Mesenchymal stem cell (in vitro differentiated cells and primary cell): ENCODE results near the gene KRTAP10-8.

Experiments used
- DNase-seq: peaks from one replicate; pipeline ENCODE4 v3.0.0-alpha.2; 2013
- H2AFZ ChIP-seq: one replicate; pipeline ENCODE4 v1.6.1; 2013; ENCODE audit warnings: low read depth, mild to moderate bottlenecking, control low read depth, inconsistent platforms, low read length, moderate library complexity
- H2AK5ac ChIP-seq: 2 replicates; pipeline ENCODE4 v1.6.1; 2013; ENCODE audit warnings: low read length, moderate library complexity, mild to moderate bottlenecking, inconsistent platforms; ENCODE audit not compliant: severe bottlenecking
- H2BK120ac ChIP-seq: one replicate; pipeline ENCODE4 v1.6.1; 2013; ENCODE audit warnings: low read depth, mild to moderate bottlenecking, inconsistent platforms, low read length, moderate library complexity
- H2BK12ac ChIP-seq, 2 experiments: one replicate each; pipeline ENCODE4 v1.6.1; 2013; ENCODE audit warnings: inconsistent platforms in 2 of 2, low read length in 2 of 2, mild to moderate bottlenecking in 2 of 2, moderate library complexity in 2 of 2, control low read depth in 1 of 2
- H2BK15ac ChIP-seq: one replicate; pipeline ENCODE4 v1.6.1; 2013; ENCODE audit warnings: mild to moderate bottlenecking, low read depth, inconsistent platforms; ENCODE audit not compliant: poor library complexity, severe bottlenecking
- H2BK5ac ChIP-seq: 2 replicates; pipeline ENCODE4 v1.6.1; 2013; ENCODE audit warnings: low read depth, mild to moderate bottlenecking, low read length, control low read depth, inconsistent platforms; ENCODE audit not compliant: poor library complexity, severe bottlenecking
- H3K14ac ChIP-seq, 2 experiments: one replicate each; pipeline ENCODE4 v1.6.1; 2013; ENCODE audit warnings: inconsistent platforms in 2 of 2, low read length in 2 of 2, control low read depth in 1 of 2, mild to moderate bottlenecking in 1 of 2, moderate library complexity in 1 of 2
- H3K18ac ChIP-seq, 2 experiments: one replicate each; pipeline ENCODE4 v1.6.1; 2013; ENCODE audit warnings: inconsistent platforms in 2 of 2, low read length in 2 of 2, control low read depth in 1 of 2, low read depth in 1 of 2, mild to moderate bottlenecking in 1 of 2
- H3K23ac ChIP-seq, 2 experiments: one replicate each; pipeline ENCODE4 v1.6.1; 2013; ENCODE audit warnings: inconsistent platforms in 2 of 2, low read length in 2 of 2, mild to moderate bottlenecking in 2 of 2, moderate library complexity in 2 of 2, control low read depth in 1 of 2
- H3K27ac ChIP-seq: 2 replicates; pipeline ENCODE4 v1.5.1; 2013; ENCODE audit warnings: mild to moderate bottlenecking, moderate library complexity, low read length, control low read depth, inconsistent platforms; ENCODE audit not compliant: poor library complexity, severe bottlenecking
- H3K27me3 ChIP-seq, 2 experiments: 2 replicates each; pipeline versions ENCODE4 v1.6.1 to v1.7.0; 2013; ENCODE audit warnings: low read length in 2 of 2, mild to moderate bottlenecking in 2 of 2, moderate library complexity in 2 of 2, control low read depth in 1 of 2, inconsistent platforms in 1 of 2; ENCODE audit not compliant: control insufficient read depth in 1 of 2, insufficient read depth in 1 of 2
- H3K36me3 ChIP-seq, 2 experiments: 2 replicates each; pipeline versions ENCODE4 v1.6.1 to v1.7.0; 2013; ENCODE audit warnings: low read length in 2 of 2, control low read depth in 1 of 2, inconsistent platforms in 1 of 2, low read depth in 1 of 2, mild to moderate bottlenecking in 1 of 2; ENCODE audit not compliant: insufficient read depth in 2 of 2, control insufficient read depth in 1 of 2
- H3K4ac ChIP-seq, 2 experiments: one replicate each; pipeline ENCODE4 v1.6.1; 2013; ENCODE audit warnings: inconsistent platforms in 2 of 2, low read length in 2 of 2, mild to moderate bottlenecking in 2 of 2, moderate library complexity in 2 of 2, control low read depth in 1 of 2, low read depth in 1 of 2
- H3K4me1 ChIP-seq: 2 replicates; pipeline ENCODE4 v1.6.1; 2013; ENCODE audit warnings: low read depth, low read length, control low read depth; ENCODE audit not compliant: control insufficient read depth, insufficient read depth
- H3K4me2 ChIP-seq: 2 replicates; pipeline ENCODE4 v1.6.1; 2013; ENCODE audit warnings: low read length, mild to moderate bottlenecking, inconsistent platforms; ENCODE audit not compliant: poor library complexity, severe bottlenecking
- H3K4me3 ChIP-seq, 2 experiments: 2 replicates each; pipeline versions ENCODE4 v1.5.1 to v1.7.0; 2013; ENCODE audit warnings: low read length in 2 of 2, mild to moderate bottlenecking in 2 of 2, control low read depth in 1 of 2, low read depth in 1 of 2; ENCODE audit not compliant: insufficient read depth in 1 of 2
- H3K79me1 ChIP-seq: replicated peaks from 2 replicates; pipeline ENCODE4 v1.6.1; 2013; ENCODE audit warnings: mild to moderate bottlenecking, control low read depth, low read length, inconsistent platforms; ENCODE audit not compliant: poor library complexity, severe bottlenecking
- H3K9ac ChIP-seq: 2 replicates; pipeline ENCODE4 v1.7.0; 2013; ENCODE audit warnings: mild to moderate bottlenecking, low read length, moderate library complexity
- H3K9me3 ChIP-seq: 2 replicates; pipeline ENCODE4 v1.7.0; 2013; ENCODE audit warnings: mild to moderate bottlenecking, low read length; ENCODE audit not compliant: control insufficient read depth
- H4K8ac ChIP-seq: one replicate; pipeline ENCODE4 v1.6.1; 2013; ENCODE audit warnings: inconsistent platforms, mild to moderate bottlenecking, low read length, moderate library complexity
- H4K91ac ChIP-seq: one replicate; pipeline ENCODE4 v1.6.1; 2013; ENCODE audit warnings: mild to moderate bottlenecking, low read length, inconsistent platforms
- WGBS: methylation state at CpG from one replicate; pipeline ENCODE4 v1.1.7; 2013; ENCODE audit warnings: mixed read lengths; 5-methylcytosine and 5-hydroxymethylcytosine counted together

Gene KRTAP10-8

GRCh38 chr21:44567481-44568171, 44.3 kb upstream of the KRTAP10-8 start:
- DNase-seq: no peak
- H2BK5ac ChIP-seq: no peak overlapping the region
- H3K36me3 ChIP-seq: no peaks in the 10 kb centered on the region
- H3K4ac ChIP-seq: no peak overlapping the region
- H3K79me1 ChIP-seq: no peaks in the 10 kb centered on the region
- no peak overlapping the region for H3K18ac ChIP-seq
- H3K27ac ChIP-seq: no peak overlapping the region
- WGBS: 92% methylated on average over 18 of the region's 18 CpGs
- no peak overlapping the region for H2AFZ ChIP-seq
- H4K8ac ChIP-seq: no peak overlapping the region
- no peak overlapping the region for H2BK120ac ChIP-seq
- H3K4me3 ChIP-seq: no peak overlapping the region
- no peak overlapping the region for H2BK12ac ChIP-seq
- H2AK5ac ChIP-seq: no peak overlapping the region
- no peak overlapping the region for H3K9ac ChIP-seq
- peaks cover 36% of the 10 kb centered on the region for H3K9me3 ChIP-seq
- no peak overlapping the region for H4K91ac ChIP-seq
- no peak overlapping the region for H2BK15ac ChIP-seq
- no peaks in the 10 kb centered on the region for H3K27me3 ChIP-seq
- H3K23ac ChIP-seq: no peak overlapping the region
- no peaks in the 10 kb centered on the region for H3K4me1 ChIP-seq
- H3K14ac ChIP-seq: no peak overlapping the region
- no peak overlapping the region for H3K4me2 ChIP-seq

DNA sequence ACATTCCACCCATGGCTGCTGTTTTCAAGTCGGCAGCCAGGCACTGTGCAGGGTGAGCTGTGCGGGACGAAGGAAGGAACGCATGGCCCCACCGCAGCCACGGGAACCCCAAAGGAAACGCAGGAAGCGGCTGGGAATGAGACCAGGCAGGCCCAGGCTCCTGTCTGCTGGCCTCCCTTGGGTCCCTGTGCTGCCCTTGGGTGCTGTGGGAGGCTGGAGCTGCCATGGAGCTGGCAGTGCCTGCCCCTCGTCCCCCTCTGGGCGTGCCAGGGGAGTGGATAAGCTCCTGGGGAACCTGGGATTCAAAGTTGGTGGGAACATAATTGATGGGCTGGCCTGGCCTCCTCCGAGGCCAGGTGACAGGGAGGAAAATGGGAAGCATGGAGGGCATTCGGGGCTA, 43.6 kb upstream of the KRTAP10-8 start:
- H3K4me3 ChIP-seq: no peak overlapping the region
- DNase-seq: no peak
- H3K14ac ChIP-seq: no peak overlapping the region
- no peaks in the 10 kb centered on the region for H3K27me3 ChIP-seq
- no peak overlapping the region for H2AK5ac ChIP-seq
- peaks cover 30% of the 10 kb centered on the region for H3K9me3 ChIP-seq
- H3K4ac ChIP-seq: no peak overlapping the region
- no peaks in the 10 kb centered on the region for H3K4me1 ChIP-seq
- no peak overlapping the region for H2AFZ ChIP-seq
- H3K23ac ChIP-seq: no peak overlapping the region
- no peak overlapping the region for H2BK120ac ChIP-seq
- H4K8ac ChIP-seq: no peak overlapping the region
- H3K27ac ChIP-seq: no peak overlapping the region
- no peaks in the 10 kb centered on the region for H3K36me3 ChIP-seq
- no peak overlapping the region for H4K91ac ChIP-seq
- H3K9ac ChIP-seq: no peak overlapping the region
- no peak overlapping the region for H3K18ac ChIP-seq
- no peak overlapping the region for H2BK15ac ChIP-seq
- no peak overlapping the region for H3K4me2 ChIP-seq
- no peak overlapping the region for H2BK12ac ChIP-seq
- H3K79me1 ChIP-seq: no peaks in the 10 kb centered on the region
- WGBS: 83% methylated on average over 12 of the region's 12 CpGs
- no peak overlapping the region for H2BK5ac ChIP-seq

DNA sequence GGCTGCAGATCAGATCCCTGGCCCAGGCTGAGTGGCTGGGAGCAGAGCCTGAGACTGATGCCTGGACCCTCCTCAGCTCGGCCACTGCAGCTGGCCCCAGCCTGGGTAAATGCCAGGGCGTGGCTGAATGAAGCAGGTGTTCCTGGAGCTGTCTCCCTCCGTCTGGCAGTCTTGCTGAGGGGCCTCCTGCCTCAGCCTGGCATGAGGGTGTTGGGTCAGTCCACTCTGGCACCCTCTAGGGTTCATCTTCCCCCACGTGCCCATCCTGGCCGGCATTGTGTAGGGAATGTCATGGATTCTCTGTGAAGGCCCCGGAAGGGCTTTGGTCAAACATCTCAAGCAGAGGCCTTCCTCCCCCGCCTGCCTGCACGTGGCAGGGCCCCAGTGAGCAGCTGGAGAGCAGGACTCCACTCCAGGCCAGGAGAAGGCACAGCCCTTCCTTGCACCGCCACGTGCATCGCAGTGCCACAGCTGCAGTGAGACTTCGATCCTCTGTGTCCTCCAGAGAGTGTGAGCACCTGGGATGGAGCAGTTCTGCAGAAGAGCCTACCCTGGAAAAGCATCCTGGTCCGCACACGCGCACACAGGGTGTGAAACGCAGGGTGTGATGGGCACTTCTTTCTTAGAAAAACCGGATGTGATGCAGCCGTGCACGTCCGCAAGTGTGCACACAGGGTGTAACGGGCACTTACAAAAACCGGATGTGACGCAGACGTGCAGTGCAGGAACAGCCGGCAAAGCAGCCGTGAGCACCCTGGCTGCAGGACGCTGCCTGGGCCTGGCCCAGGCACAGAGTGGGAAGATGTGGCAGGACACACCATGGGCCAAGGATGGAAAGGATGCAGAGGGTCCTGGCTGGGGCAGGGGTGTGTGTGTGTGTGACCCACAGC, 43.0 kb upstream of the KRTAP10-8 start:
- no peak overlapping the region for H2AK5ac ChIP-seq
- no peak overlapping the region for H2BK120ac ChIP-seq
- no peak overlapping the region for H3K18ac ChIP-seq
- H3K27ac ChIP-seq: no peak overlapping the region
- H3K27me3 ChIP-seq: no peaks in the 10 kb centered on the region
- H3K79me1 ChIP-seq: no peaks in the 10 kb centered on the region
- no peaks in the 10 kb centered on the region for H3K4me1 ChIP-seq
- WGBS: 79% methylated on average over 27 of the region's 27 CpGs
- H2BK12ac ChIP-seq: no peak overlapping the region
- DNase-seq: no peak
- no peak overlapping the region for H3K4ac ChIP-seq
- no peak overlapping the region for H2BK5ac ChIP-seq
- H2AFZ ChIP-seq: no peak overlapping the region
- no peaks in the 10 kb centered on the region for H3K36me3 ChIP-seq
- peaks cover 27% of the 10 kb centered on the region for H3K9me3 ChIP-seq
- no peak overlapping the region for H3K14ac ChIP-seq
- no peak overlapping the region for H3K23ac ChIP-seq
- H2BK15ac ChIP-seq: no peak overlapping the region
- H3K9ac ChIP-seq: no peak overlapping the region
- H4K8ac ChIP-seq: no peak overlapping the region
- no peak overlapping the region for H3K4me3 ChIP-seq
- no peak overlapping the region for H4K91ac ChIP-seq
- H3K4me2 ChIP-seq: no peak overlapping the region

- Histone ChIP-seq H3K18ac (no peak overlapping the region), H3K4me1 (no peaks in the 10 kb centered on the region), H3K4ac (no peak overlapping the region), H3K9me3 (peaks cover 26% of the 10 kb centered on the region), H2AFZ (no peak overlapping the region), H3K9ac (no peak overlapping the region), H3K4me3 (no peak overlapping the region), H2BK5ac (no peak overlapping the region), H3K27me3 (no peaks in the 10 kb centered on the region), H3K36me3 (no peaks in the 10 kb centered on the region), H2AK5ac (no peak overlapping the region), H3K79me1 (no peaks in the 10 kb centered on the region), H3K4me2 (no peak overlapping the region), H2BK15ac (no peak overlapping the region), H3K27ac (no peak overlapping the region), H3K23ac (no peak overlapping the region), H4K8ac (no peak overlapping the region), H2BK120ac (no peak overlapping the region), H4K91ac (no peak overlapping the region), H3K14ac (no peak overlapping the region), H2BK12ac (no peak overlapping the region)
- no peak for DNase-seq
- 81% methylated on average over 12 of the region's 12 CpGs for WGBS
Observed at GRCh38 chr21:44569861-44570517, 41.9 kb upstream of the KRTAP10-8 start.
